HG02642 (cell line): Measurements from ENCODE around the gene TCIRG1.

Source experiments
- ATAC-seq: cut with Tn5 transposase; IDR thresholded peaks from one replicate; pipeline ENCODE4 v1.9.1; 2021; ENCODE audit warnings: mild to moderate bottlenecking; ENCODE audit not compliant: unreplicated experiment, poor library complexity

TCIRG1 gene

GRCh38 chr11:68016161-68016903, 22.5 kb upstream of the TCIRG1 start:
- no peak for ATAC-seq

- no peak for ATAC-seq
These were observed 21.7 kb upstream of the TCIRG1 start for GRCh38 chr11:68016904-68017817.

GRCh38 chr11:68017980-68018729, 20.7 kb upstream of the TCIRG1 start:
- ATAC-seq = no peak

- no peak for ATAC-seq
These were observed 20.1 kb upstream of the TCIRG1 start for GRCh38 chr11:68018730-68019190.

- ATAC-seq = no peak
These were observed 19.3 kb upstream of the TCIRG1 start for GRCh38 chr11:68019486-68019885.

- no peak for ATAC-seq
These were observed 18.2 kb upstream of the TCIRG1 start for GRCh38 chr11:68020575-68020974.

- no peak for ATAC-seq
These were observed 17.5 kb upstream of the TCIRG1 start for GRCh38 chr11:68021167-68021787.

- no peak for ATAC-seq
These were observed 16.3 kb upstream of the TCIRG1 start for GRCh38 chr11:68022531-68022930.

- ATAC-seq = no peak
These were observed 14.3 kb upstream of the TCIRG1 start for GRCh38 chr11:68024508-68024907.

GRCh38 chr11:68025047-68025446, 13.8 kb upstream of the TCIRG1 start:
- ATAC-seq = no peak

GRCh38 chr11:68026391-68027105, 12.3 kb upstream of the TCIRG1 start:
- ATAC-seq = no peak

GRCh38 chr11:68027667-68028066, 11.2 kb upstream of the TCIRG1 start:
- ATAC-seq = no peak

- no peak for ATAC-seq
These were observed 9.9 kb upstream of the TCIRG1 start for GRCh38 chr11:68028802-68029545.

GRCh38 chr11:68030318-68031143, 8.3 kb upstream of the TCIRG1 start, which contains the start of gene NDUFS8:
Gene NDUFS8, plus strand, starts transcription at chr11:68030681. Its CDS starts 1,471 bp downstream, at chr11:68032152.
- ATAC-seq = peak; percentile 93

- ATAC-seq = no peak
These were observed 7.7 kb upstream of the TCIRG1 start for GRCh38 chr11:68031144-68031464.

- ATAC-seq = no peak
These were observed 6.8 kb upstream of the TCIRG1 start for GRCh38 chr11:68032003-68032402.

GRCh38 chr11:68032997-68033707, 5.7 kb upstream of the TCIRG1 start:
- ATAC-seq = no peak

- no peak for ATAC-seq
These were observed 5.1 kb upstream of the TCIRG1 start for GRCh38 chr11:68033708-68034045.
